GM12878 (cell line): ENCODE data around the gene HVCN1. TPM values are rescaled to one million over a fixed set of nuclear protein-coding genes. Genes with fewer than 3 reads are reported as not detected.

Experiments
- BHLHE40 ChIP-seq, 2 experiments: fragments of 450-650 bp in 1 of 2; IDR thresholded peaks; 2 replicates each; pipeline ENCODE4 v1.6.1; 2011 to 2017; ENCODE audit warnings: low read depth in 2 of 2, borderline replicate concordance in 1 of 2, improper control_type of control experiment in 1 of 2, low read length in 1 of 2, mild to moderate bottlenecking in 1 of 2
- CREM ChIP-seq: IDR thresholded peaks from 2 replicates; pipeline ENCODE4 v1.6.1; 2014; ENCODE audit warnings: antibody characterized with exemption, low read depth
- EED ChIP-seq: sonication (generic); IDR thresholded peaks from 2 replicates; pipeline ENCODE4 v1.6.1; 2016; ENCODE audit warnings: antibody characterized with exemption, low read depth
- EGR1 ChIP-seq, 2 experiments: IDR thresholded peaks; 1 replicate in 1 of 2; 2 replicates in 1 of 2; pipeline ENCODE4 v1.6.1; 2011 to 2012; ENCODE audit warnings: low read depth in 2 of 2, low read length in 2 of 2, borderline replicate concordance in 1 of 2, mild to moderate bottlenecking in 1 of 2, moderate library complexity in 1 of 2
- ETV6 ChIP-seq, 2 experiments: fragments of 450-650 bp in 1 of 2; IDR thresholded peaks in 1 of 2; conservative IDR thresholded peaks in 1 of 2; 2 replicates each; pipeline ENCODE4 v1.6.1; 2014; ENCODE audit warnings: antibody characterized with exemption in 1 of 2, borderline replicate concordance in 1 of 2, low read depth in 1 of 2, mild to moderate bottlenecking in 1 of 2, moderate library complexity in 1 of 2
- FOXM1 ChIP-seq: IDR thresholded peaks from 2 replicates; pipeline ENCODE4 v1.6.1; 2012; ENCODE audit warnings: low read depth, mild to moderate bottlenecking, inconsistent platforms, low read length, moderate library complexity
- IRF4 ChIP-seq: IDR thresholded peaks from 2 replicates; pipeline ENCODE4 v1.6.1; 2011; ENCODE audit warnings: low read depth, low read length
- JUND ChIP-seq: IDR thresholded peaks from 2 replicates; pipeline ENCODE4 v1.6.1; 2012; ENCODE audit warnings: low read depth, mild to moderate bottlenecking, low read length, improper control_type of control experiment, moderate library complexity
- NR2C2 ChIP-seq: IDR thresholded peaks from 2 replicates; pipeline ENCODE4 v1.6.1; 2011; ENCODE audit warnings: borderline replicate concordance, low read depth; ENCODE audit not compliant: control insufficient read depth, insufficient read length
- NRF1 ChIP-seq: conservative IDR thresholded peaks from 2 replicates; pipeline ENCODE4 v1.6.1; 2011; ENCODE audit warnings: mild to moderate bottlenecking, low read depth, low read length, improper control_type of control experiment
- POLR2AphosphoS5 ChIP-seq: IDR thresholded peaks from 2 replicates; pipeline ENCODE4 v1.6.1; 2011; ENCODE audit warnings: mild to moderate bottlenecking, low read length, inconsistent platforms
- POU2F2 ChIP-seq: IDR thresholded peaks from 3 replicates; pipeline ENCODE4 v1.6.1; 2011; ENCODE audit warnings: low read depth, mild to moderate bottlenecking, low read length, borderline replicate concordance
- RUNX3 ChIP-seq: IDR thresholded peaks from 2 replicates; pipeline ENCODE4 v1.6.1; 2012; ENCODE audit warnings: low read length, inconsistent platforms
- SP1 ChIP-seq: IDR thresholded peaks from one replicate; pipeline ENCODE4 v1.6.1; 2011; ENCODE audit warnings: low read depth, low read length
- SUPT20H ChIP-seq: IDR thresholded peaks from 2 replicates; pipeline ENCODE4 v1.6.1; 2011; ENCODE audit warnings: low read depth, mild to moderate bottlenecking, low read length, moderate library complexity, borderline replicate concordance; ENCODE audit not compliant: control insufficient read depth
- TCF7 ChIP-seq: IDR thresholded peaks from 2 replicates; pipeline ENCODE4 v1.6.1; 2014; ENCODE audit warnings: antibody characterized with exemption, borderline replicate concordance
- WRNIP1 ChIP-seq: IDR thresholded peaks from 2 replicates; pipeline ENCODE4 v1.6.1; 2011; ENCODE audit warnings: low read depth, low read length, improper control_type of control experiment, borderline replicate concordance
- YY1 ChIP-seq: IDR thresholded peaks from 2 replicates; pipeline ENCODE4 v1.6.1; 2011; ENCODE audit warnings: low read depth, mild to moderate bottlenecking, low read length
- ZZZ3 ChIP-seq: IDR thresholded peaks from 2 replicates; pipeline ENCODE4 v1.6.1; 2011; ENCODE audit warnings: low read depth; ENCODE audit not compliant: control insufficient read depth, insufficient read length
- polyA plus RNA-seq, 11 experiments: library from polyadenylated mRNA; depleted of rRNA in 4 of 11; unstranded in 6 of 11; stranded (reverse) in 5 of 11; fragments of >200 nt; fragmentation: Nextera tagmentation in 4 of 11; fragmentation: Illumina TruSeq in 1 of 11; extraction: Ambion mirVana in 4 of 11; extraction: Trizol in 1 of 11; gene quantifications; 1 replicate in 1 of 11; 2 replicates in 10 of 11; pipeline versions ENCODE4 v1.2.1 to v1.2.3, GENCODE V29; 2011 to 2016; ENCODE audit warnings: inconsistent platforms in 2 of 11, missing spikeins in 2 of 11, low read depth in 1 of 11
- total RNA-seq, 4 experiments: library from RNA; depleted of rRNA in 3 of 4; stranded (reverse); fragments of >200 nt in 3 of 4; fragmentation: Illumina TruSeq in 1 of 4; extraction: Trizol in 1 of 4; gene quantifications; 2 replicates each; pipeline versions ENCODE4 v1.2.1 to v1.2.3, GENCODE V29; 2013 to 2021
- TF ChIP-seq, protein P1 (sequence below): fragments of 450-650 bp; IDR thresholded peaks from 2 replicates; pipeline ENCODE4 v1.6.1; 2017; ENCODE audit warnings: borderline replicate concordance
- TF ChIP-seq, protein P2 (sequence below): fragments of 450-650 bp; IDR thresholded peaks from 2 replicates; pipeline ENCODE4 v1.6.1; 2014; ENCODE audit warnings: mild to moderate bottlenecking
- TF ChIP-seq, protein P3 (sequence below), 3 experiments: IDR thresholded peaks in 2 of 3; conservative IDR thresholded peaks in 1 of 3; 2 replicates each; pipeline ENCODE4 v1.5.1; 2011; ENCODE audit warnings: low read depth in 3 of 3, low read length in 3 of 3, mild to moderate bottlenecking in 3 of 3, control low read depth in 2 of 3, moderate library complexity in 2 of 3, inconsistent platforms in 1 of 3, mixed read lengths in 1 of 3; ENCODE audit not compliant: control insufficient read depth in 2 of 3, insufficient read depth in 1 of 3; ENCODE audit errors: extremely low read depth in 1 of 3
- TF ChIP-seq, protein P4 (sequence below): fragments of 450-650 bp; IDR thresholded peaks from 2 replicates; pipeline ENCODE4 v1.6.1; 2017; ENCODE audit warnings: low read depth, mild to moderate bottlenecking, moderate library complexity
- TF ChIP-seq, protein P5 (sequence below): IDR thresholded peaks from 2 replicates; pipeline ENCODE4 v1.6.1; 2011; ENCODE audit warnings: low read depth, low read length, improper control_type of control experiment, borderline replicate concordance

Gene HVCN1
- total and polyA plus RNA-seq, 10 of the 15 experiments (the other 5 are each of a cell fraction or from before 2014, with no cell fraction given) = 27.8 to 181 (median 103) TPM

DNA sequence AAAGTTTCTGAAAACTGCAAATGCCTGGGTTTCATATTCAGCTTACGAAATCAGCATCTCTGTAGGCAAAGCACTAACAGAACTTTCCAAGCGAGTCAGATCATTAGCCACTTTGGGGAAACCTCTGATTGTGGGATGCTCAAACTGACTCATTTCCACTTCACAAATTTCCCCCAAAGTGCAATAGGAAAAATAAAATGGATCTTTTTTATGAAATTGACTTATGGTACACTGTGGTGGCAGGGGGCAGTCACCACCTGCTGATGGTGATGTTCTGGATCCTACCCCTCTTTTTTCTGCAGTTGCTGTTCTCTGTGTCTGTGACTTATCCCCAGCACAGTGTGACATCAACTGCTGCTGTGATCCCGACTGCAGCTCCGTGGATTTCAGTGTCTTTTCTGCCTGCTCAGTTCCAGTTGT is 69.4 kb downstream of the HVCN1 start (continued):
- TF ChIP-seq, protein P1, sequence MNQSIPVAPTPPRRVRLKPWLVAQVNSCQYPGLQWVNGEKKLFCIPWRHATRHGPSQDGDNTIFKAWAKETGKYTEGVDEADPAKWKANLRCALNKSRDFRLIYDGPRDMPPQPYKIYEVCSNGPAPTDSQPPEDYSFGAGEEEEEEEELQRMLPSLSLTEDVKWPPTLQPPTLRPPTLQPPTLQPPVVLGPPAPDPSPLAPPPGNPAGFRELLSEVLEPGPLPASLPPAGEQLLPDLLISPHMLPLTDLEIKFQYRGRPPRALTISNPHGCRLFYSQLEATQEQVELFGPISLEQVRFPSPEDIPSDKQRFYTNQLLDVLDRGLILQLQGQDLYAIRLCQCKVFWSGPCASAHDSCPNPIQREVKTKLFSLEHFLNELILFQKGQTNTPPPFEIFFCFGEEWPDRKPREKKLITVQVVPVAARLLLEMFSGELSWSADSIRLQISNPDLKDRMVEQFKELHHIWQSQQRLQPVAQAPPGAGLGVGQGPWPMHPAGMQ = no peak
- TF ChIP-seq, protein P2, sequence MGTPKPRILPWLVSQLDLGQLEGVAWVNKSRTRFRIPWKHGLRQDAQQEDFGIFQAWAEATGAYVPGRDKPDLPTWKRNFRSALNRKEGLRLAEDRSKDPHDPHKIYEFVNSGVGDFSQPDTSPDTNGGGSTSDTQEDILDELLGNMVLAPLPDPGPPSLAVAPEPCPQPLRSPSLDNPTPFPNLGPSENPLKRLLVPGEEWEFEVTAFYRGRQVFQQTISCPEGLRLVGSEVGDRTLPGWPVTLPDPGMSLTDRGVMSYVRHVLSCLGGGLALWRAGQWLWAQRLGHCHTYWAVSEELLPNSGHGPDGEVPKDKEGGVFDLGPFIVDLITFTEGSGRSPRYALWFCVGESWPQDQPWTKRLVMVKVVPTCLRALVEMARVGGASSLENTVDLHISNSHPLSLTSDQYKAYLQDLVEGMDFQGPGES = no peak
- TF ChIP-seq, protein P3, sequence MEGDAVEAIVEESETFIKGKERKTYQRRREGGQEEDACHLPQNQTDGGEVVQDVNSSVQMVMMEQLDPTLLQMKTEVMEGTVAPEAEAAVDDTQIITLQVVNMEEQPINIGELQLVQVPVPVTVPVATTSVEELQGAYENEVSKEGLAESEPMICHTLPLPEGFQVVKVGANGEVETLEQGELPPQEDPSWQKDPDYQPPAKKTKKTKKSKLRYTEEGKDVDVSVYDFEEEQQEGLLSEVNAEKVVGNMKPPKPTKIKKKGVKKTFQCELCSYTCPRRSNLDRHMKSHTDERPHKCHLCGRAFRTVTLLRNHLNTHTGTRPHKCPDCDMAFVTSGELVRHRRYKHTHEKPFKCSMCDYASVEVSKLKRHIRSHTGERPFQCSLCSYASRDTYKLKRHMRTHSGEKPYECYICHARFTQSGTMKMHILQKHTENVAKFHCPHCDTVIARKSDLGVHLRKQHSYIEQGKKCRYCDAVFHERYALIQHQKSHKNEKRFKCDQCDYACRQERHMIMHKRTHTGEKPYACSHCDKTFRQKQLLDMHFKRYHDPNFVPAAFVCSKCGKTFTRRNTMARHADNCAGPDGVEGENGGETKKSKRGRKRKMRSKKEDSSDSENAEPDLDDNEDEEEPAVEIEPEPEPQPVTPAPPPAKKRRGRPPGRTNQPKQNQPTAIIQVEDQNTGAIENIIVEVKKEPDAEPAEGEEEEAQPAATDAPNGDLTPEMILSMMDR (IDR thresholded peaks at IDR 0.05 in 2 of 3, conservative IDR thresholded peaks at IDR 0.05 in 1 of 3; ENCODE audit: control insufficient read depth in 2 of 3, extremely low read depth in 1 of 3, insufficient read depth in 1 of 3, low read depth in 3 of 3, low read length in 3 of 3) = peak; percentile 40 to 81 (median 46); a peak in 5 of 6 replicates
- TF ChIP-seq YY1 (peak; percentile 73), SP1 (peak; percentile 5), POLR2AphosphoS5 (0 out of 2 replicates have a peak, but pooled peaks have one; percentile 18), CREM (peak; percentile 87), WRNIP1 (no peak), SUPT20H (no peak), ETV6 (conservative IDR thresholded peaks at IDR 0.05 in 1 of 2, IDR thresholded peaks at IDR 0.05 in 1 of 2; ENCODE audit: borderline replicate concordance in 1 of 2, low read depth in 1 of 2) (peak in 1 of 2 experiments; percentile 74; a peak in 1 of 4 replicates), BHLHE40 (IDR thresholded peaks at IDR 0.05; ENCODE audit: borderline replicate concordance in 1 of 2, low read depth in 2 of 2, low read length in 1 of 2) (peak; percentile 34 to 65; a peak in 3 of 4 replicates), ZZZ3 (no peak), JUND (peak; percentile 71; the same call in 1 of the 2 replicates), FOXM1 (peak; percentile 98), IRF4 (peak; percentile 86), TCF7 (peak; percentile 43; the same call in 1 of the 2 replicates), NRF1 (no peak), EED (peak; percentile 95), NR2C2 (no peak), EGR1 (IDR thresholded peaks at IDR 0.05; ENCODE audit: borderline replicate concordance in 1 of 2, low read depth in 2 of 2, low read length in 2 of 2) (peak in 1 of 2 experiments; percentile 21; a peak in 1 of 3 replicates), POU2F2 (peak; percentile 61; the same call in 2 of the 3 replicates), RUNX3 (peak; percentile 96)
- TF ChIP-seq, protein P4, sequence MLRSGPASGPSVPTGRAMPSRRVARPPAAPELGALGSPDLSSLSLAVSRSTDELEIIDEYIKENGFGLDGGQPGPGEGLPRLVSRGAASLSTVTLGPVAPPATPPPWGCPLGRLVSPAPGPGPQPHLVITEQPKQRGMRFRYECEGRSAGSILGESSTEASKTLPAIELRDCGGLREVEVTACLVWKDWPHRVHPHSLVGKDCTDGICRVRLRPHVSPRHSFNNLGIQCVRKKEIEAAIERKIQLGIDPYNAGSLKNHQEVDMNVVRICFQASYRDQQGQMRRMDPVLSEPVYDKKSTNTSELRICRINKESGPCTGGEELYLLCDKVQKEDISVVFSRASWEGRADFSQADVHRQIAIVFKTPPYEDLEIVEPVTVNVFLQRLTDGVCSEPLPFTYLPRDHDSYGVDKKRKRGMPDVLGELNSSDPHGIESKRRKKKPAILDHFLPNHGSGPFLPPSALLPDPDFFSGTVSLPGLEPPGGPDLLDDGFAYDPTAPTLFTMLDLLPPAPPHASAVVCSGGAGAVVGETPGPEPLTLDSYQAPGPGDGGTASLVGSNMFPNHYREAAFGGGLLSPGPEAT = peak; percentile 85; the same call in 1 of the 2 replicates
- TF ChIP-seq, protein P5, sequence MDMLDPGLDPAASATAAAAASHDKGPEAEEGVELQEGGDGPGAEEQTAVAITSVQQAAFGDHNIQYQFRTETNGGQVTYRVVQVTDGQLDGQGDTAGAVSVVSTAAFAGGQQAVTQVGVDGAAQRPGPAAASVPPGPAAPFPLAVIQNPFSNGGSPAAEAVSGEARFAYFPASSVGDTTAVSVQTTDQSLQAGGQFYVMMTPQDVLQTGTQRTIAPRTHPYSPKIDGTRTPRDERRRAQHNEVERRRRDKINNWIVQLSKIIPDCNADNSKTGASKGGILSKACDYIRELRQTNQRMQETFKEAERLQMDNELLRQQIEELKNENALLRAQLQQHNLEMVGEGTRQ = no peak
